Measurements from ENCODE around the gene SYT9. TPM values are rescaled to one million over a fixed set of nuclear protein-coding genes. Genes with fewer than 3 reads are reported as not detected.

SYT9 gene
- polyA plus RNA-seq, 1 of the 3 experiments (the other 2 are of a cell fraction) = 0.10 TPM

- Histone ChIP-seq H2AFZ (ENCODE audit: low read depth) (no peak overlapping the region), H3K36me3 (replicated peaks in 1 of 2; ENCODE audit: control insufficient read depth in 1 of 2, insufficient read depth in 2 of 2, low read length in 1 of 2) (no peaks in the 10 kb centered on the region), H3K9ac (no peak overlapping the region), H3K4me2 (no peak overlapping the region), H3K27ac (ENCODE audit: low read depth in 2 of 2, low read length in 1 of 2) (no peak overlapping the region), H3K79me2 (ENCODE audit: insufficient read depth) (no peaks in the 10 kb centered on the region), H3K27me3 (ENCODE audit: insufficient read depth) (no peaks in the 10 kb centered on the region), H3K4me1 (ENCODE audit: control insufficient read depth in 1 of 2, insufficient read depth in 2 of 2, low read depth in 1 of 2, low read length in 1 of 2) (no peaks in the 10 kb centered on the region), H3K4me3 (ENCODE audit: low read depth in 2 of 2, low read length in 1 of 2) (no peak overlapping the region), H3F3A (replicated peaks; ENCODE audit: insufficient read depth) (no peaks in the 10 kb centered on the region), H3K9me3 (no peaks in the 10 kb centered on the region), H4K20me1 (ENCODE audit: insufficient read depth) (no peaks in the 10 kb centered on the region), H3K9me2 (no peaks in the 10 kb centered on the region)
- TF ChIP-seq MXI1 (IDR thresholded peaks at IDR 0.05; ENCODE audit: low read depth, low read length) (no peak), TCF12 (IDR thresholded peaks at IDR 0.05) (no peak), TEAD4 (IDR thresholded peaks at IDR 0.05; ENCODE audit: borderline replicate concordance, insufficient read depth) (no peak), MEF2A (IDR thresholded peaks at IDR 0.05; ENCODE audit: borderline replicate concordance, low read depth) (no peak), JUND (IDR thresholded peaks at IDR 0.05) (no peak), FOXM1 (IDR thresholded peaks at IDR 0.05; ENCODE audit: low read depth) (no peak), RAD21 (IDR thresholded peaks at IDR 0.05; ENCODE audit: low read length) (no peak), EZH2phosphoT487 (IDR thresholded peaks at IDR 0.05; ENCODE audit: borderline replicate concordance, low read depth) (no peak), FOSL2 (IDR thresholded peaks at IDR 0.05; ENCODE audit: borderline replicate concordance, low read depth) (no peak), MAX (IDR thresholded peaks at IDR 0.05; ENCODE audit: low read depth) (no peak), IRF3 (IDR thresholded peaks at IDR 0.05; ENCODE audit: low read depth, low read length) (no peak), ZBTB33 (IDR thresholded peaks at IDR 0.05; ENCODE audit: borderline replicate concordance, low read depth) (no peak), ELF1 (IDR thresholded peaks at IDR 0.05) (no peak), NRF1 (IDR thresholded peaks at IDR 0.05; ENCODE audit: low read depth, low read length) (no peak), RCOR1 (IDR thresholded peaks at IDR 0.05; ENCODE audit: low read length) (no peak), YY1 (IDR thresholded peaks at IDR 0.05; ENCODE audit: low read depth) (no peak), POLR2AphosphoS5 (IDR thresholded peaks at IDR 0.05; ENCODE audit: low read depth, low read length) (no peak), CTCF (IDR thresholded peaks at IDR 0.05) (no peak), NFIC (IDR thresholded peaks at IDR 0.05; ENCODE audit: borderline replicate concordance) (no peak), FOXJ3 (CRISPR knock-in tag; IDR thresholded peaks at IDR 0.05) (no peak)
- 54% methylated on average over 2 of the region's 2 CpGs for WGBS (ENCODE audit: low lambda C conversion rate)
- ChIA-PET POLR2A (no interaction called here), CTCF (no interaction called here)
- DNase-seq = no peak
These were observed 55.2 kb downstream of the SYT9 start for GRCh38 chr11:7306900-7307299.
